ENCODE results near the gene MAGI2. TPM values are rescaled to one million over a fixed set of nuclear protein-coding genes. Genes with fewer than 3 reads are reported as not detected.
"Not testable (repeated sequence)": the region's sequence is repeated elsewhere in the genome, so short reads cannot be mapped to it uniquely, and the experiment has no call there.

The MAGI2 gene
- total and polyA plus RNA-seq, 2 of the 13 experiments (the other 11 are each of a cell fraction or from before 2014, with no cell fraction given) = 1.5 to 3.8 TPM

- H2AFZ ChIP-seq (ENCODE audit: low read length) = no peak overlapping the region
- in situ Hi-C loops (cut with HindIII; ENCODE audit: extremely low pct_ligation_motif_present, low pct_unique_long_range_greater_than_20kb) (no loop called here), intact Hi-C loops (cut with micrococcal nuclease; ENCODE audit: unreplicated experiment) (no loop called here)
- DNase-seq (ENCODE audit: low spot score) = no peak
- no peak overlapping the region for H3K4me2 ChIP-seq (ENCODE audit: low read depth, low read length)
- peaks cover 0 to 3% of the 10 kb centered on the region in 2 experiments; a peak in 1 of 5 replicates for H3K27me3 ChIP-seq (ENCODE audit: control insufficient read depth in 1 of 2, insufficient read depth in 2 of 2, low read length in 2 of 2)
- H3K27ac ChIP-seq (ENCODE audit: extremely low read length, insufficient read depth, low read length) = no peak overlapping the region
- H3K4me1 ChIP-seq (ENCODE audit: insufficient read depth, low read length) = peaks cover 9% of the 10 kb centered on the region; the same call in 1 of the 2 replicates
- TF ChIP-seq GPBP1L1 (CRISPR knock-in tag; IDR thresholded peaks at IDR 0.05) (no peak), SATB2 (CRISPR knock-in tag; IDR thresholded peaks at IDR 0.05) (no peak), ZBTB34 (CRISPR knock-in tag; IDR thresholded peaks at IDR 0.05) (no peak), ZNF556 (CRISPR knock-in tag; IDR thresholded peaks at IDR 0.05; ENCODE audit: borderline replicate concordance) (no peak), CREB3 (CRISPR knock-in tag; IDR thresholded peaks at IDR 0.05) (no peak), IRX3 (CRISPR knock-in tag; IDR thresholded peaks at IDR 0.05; ENCODE audit: borderline replicate concordance, low read depth) (no peak), ZNF570 (CRISPR knock-in tag; IDR thresholded peaks at IDR 0.05; ENCODE audit: borderline replicate concordance) (no peak), ZNF256 (CRISPR knock-in tag; conservative IDR thresholded peaks at IDR 0.05) (no peak)
- H3K4me3 ChIP-seq (replicated peaks in 1 of 3; ENCODE audit: insufficient read depth in 1 of 3, low read depth in 2 of 3, low read length in 3 of 3) = no peak overlapping the region
- H3K79me2 ChIP-seq (ENCODE audit: insufficient read depth, low read length) = no peaks in the 10 kb centered on the region
- H4K20me1 ChIP-seq (ENCODE audit: insufficient read depth, low read length) = no peaks in the 10 kb centered on the region
- no peak for FAIRE-seq
- POLR2A ChIA-PET = no interaction called here
- CTCF ChIA-PET (ENCODE audit: low intra/inter-chr PET ratio, low total read pairs) = no interaction called here
- no peak overlapping the region for H3K9ac ChIP-seq (ENCODE audit: insufficient read depth, low read depth, low read length)
- no TSS peak for BruUV-seq (replicated peaks)
- ATAC-seq = no peak
- H3K36me3 ChIP-seq (replicated peaks in 1 of 2; ENCODE audit: control insufficient read depth in 1 of 2, insufficient read depth in 2 of 2, low read length in 2 of 2) = no peaks in the 10 kb centered on the region
- H3K9me3 ChIP-seq (ENCODE audit: low read length) = no peaks in the 10 kb centered on the region
- 0% methylated on average over 3 of the region's 3 CpGs for WGBS (ENCODE audit: low lambda C conversion rate)
Measured at GRCh38 chr7:78002021-78002420, 1451.4 kb downstream of the MAGI2 start.

- ATAC-seq; H3K36me3 ChIP-seq (replicated peaks in 1 of 2; ENCODE audit: control insufficient read depth in 1 of 2, insufficient read depth in 2 of 2, low read length in 2 of 2); BruUV-seq (replicated peaks); H3K9me3 ChIP-seq (ENCODE audit: low read length); H4K20me1 ChIP-seq (ENCODE audit: insufficient read depth, low read length); POLR2A ChIA-PET; H3K27me3 ChIP-seq (ENCODE audit: control insufficient read depth in 1 of 2, insufficient read depth in 2 of 2, low read length in 2 of 2); FAIRE-seq; H3K27ac ChIP-seq (ENCODE audit: extremely low read length, insufficient read depth, low read length); H3K4me3 ChIP-seq (replicated peaks in 1 of 3; ENCODE audit: insufficient read depth in 1 of 3, low read depth in 2 of 3, low read length in 3 of 3); H2AFZ ChIP-seq (ENCODE audit: low read length); DNase-seq (ENCODE audit: low spot score); intact Hi-C loops (cut with micrococcal nuclease; ENCODE audit: unreplicated experiment); H3K4me1 ChIP-seq (ENCODE audit: insufficient read depth, low read length); CTCF ChIA-PET (ENCODE audit: low intra/inter-chr PET ratio, low total read pairs); H3K79me2 ChIP-seq (ENCODE audit: insufficient read depth, low read length); H3K4me2 ChIP-seq (ENCODE audit: low read depth, low read length); in situ Hi-C loops (cut with HindIII; ENCODE audit: extremely low pct_ligation_motif_present, low pct_unique_long_range_greater_than_20kb); H3K9ac ChIP-seq (ENCODE audit: insufficient read depth, low read depth, low read length): not testable (repeated sequence)
- 17% methylated on average over 3 of the region's 3 CpGs for WGBS (ENCODE audit: low lambda C conversion rate)
Measured at GRCh38 chr7:77999168-77999567, 1454.3 kb downstream of the MAGI2 start.
